NB4 (cell line): Measurements from ENCODE around the gene PLCD1.

ENCODE experiments used
- CTCF ChIP-seq: IDR thresholded peaks from one replicate; pipeline ENCODE4 v1.5.1; 2012; ENCODE audit warnings: low read depth, low read length
- MAX ChIP-seq: IDR thresholded peaks from 2 replicates; pipeline ENCODE4 v1.6.1; 2011; ENCODE audit warnings: low read depth, low read length
- MYC ChIP-seq: IDR thresholded peaks from 2 replicates; pipeline ENCODE4 v1.6.1; 2011; ENCODE audit warnings: low read depth, low read length
- POLR2A ChIP-seq: IDR thresholded peaks from 2 replicates; pipeline ENCODE4 v1.6.1; 2011; ENCODE audit warnings: mild to moderate bottlenecking; ENCODE audit not compliant: insufficient read length; ENCODE audit errors: extremely low read depth

GRCh38 chr3:37984051-37984450 lies 45.4 kb downstream of the PLCD1 start:
- TF ChIP-seq POLR2A, result no peak
- no peak for TF ChIP-seq CTCF
- TF ChIP-seq MAX, result no peak
- TF ChIP-seq MYC, result no peak
